ENCODE measurements around the gene VSX2. TPM values are rescaled to one million over a fixed set of nuclear protein-coding genes. Genes with fewer than 3 reads are reported as not detected.

VSX2 gene
- polyA plus RNA-seq, 1 donor from 2014 or later, result not detected

DNA sequence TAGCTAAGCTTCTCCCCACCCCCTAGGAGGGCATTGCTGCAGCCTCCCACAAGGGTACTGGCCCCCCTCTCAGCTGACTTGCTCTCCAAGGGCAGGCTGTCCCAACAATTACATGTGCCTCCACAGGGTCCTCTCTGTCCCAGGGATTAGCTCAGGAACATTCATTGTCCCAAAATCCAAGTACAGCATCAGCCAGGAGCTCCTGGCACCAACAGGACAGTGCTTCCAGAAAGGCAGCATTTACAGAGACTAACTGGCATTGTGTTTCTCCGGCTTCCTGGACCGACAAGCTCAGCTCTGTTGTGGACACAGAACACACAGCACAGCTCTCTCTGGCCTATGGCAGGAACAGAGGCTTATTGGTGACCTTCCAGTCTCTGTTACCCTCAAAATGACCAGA lies 41.8 kb downstream of the VSX2 start:
- no peaks in the 10 kb centered on the region for H3K9me3 ChIP-seq (ENCODE audit: low read length)
- TF ChIP-seq POLR2AphosphoS5 (IDR thresholded peaks at IDR 0.05), result no peak
- TF ChIP-seq SMC3 (conservative IDR thresholded peaks at IDR 0.05; ENCODE audit: poor library complexity), result no peak
- no peak for TF ChIP-seq MXI1 (conservative IDR thresholded peaks at IDR 0.05; ENCODE audit: poor library complexity, severe bottlenecking)
- TF ChIP-seq EZH2 (IDR thresholded peaks at IDR 0.05; ENCODE audit: borderline replicate concordance, insufficient read depth, low read length, poor library complexity, severe bottlenecking), result no peak
- no peaks in the 10 kb centered on the region for H3K79me2 ChIP-seq (replicated peaks; ENCODE audit: insufficient read depth, low read length)
- H2AFZ ChIP-seq (ENCODE audit: low read depth, low read length), result no peak overlapping the region
- H3K4me3 ChIP-seq (ENCODE audit: low read length), result no peak overlapping the region
- H4K20me1 ChIP-seq (ENCODE audit: insufficient read depth), result no peaks in the 10 kb centered on the region
- no peak overlapping the region for H3K9ac ChIP-seq (ENCODE audit: low read length)
- no peaks in the 10 kb centered on the region for H3K36me3 ChIP-seq (ENCODE audit: insufficient read depth, low read length)
- H3K4me2 ChIP-seq (ENCODE audit: low read length), result no peak overlapping the region
- H3F3A ChIP-seq (ENCODE audit: insufficient read depth, low read length, poor library complexity, severe bottlenecking), result no peaks in the 10 kb centered on the region
- no peaks in the 10 kb centered on the region for H3K27me3 ChIP-seq (ENCODE audit: insufficient read depth, low read depth, low read length)
- H3K9me2 ChIP-seq (ENCODE audit: insufficient read depth, low read length), result no peaks in the 10 kb centered on the region
- no peak overlapping the region for H3K27ac ChIP-seq (ENCODE audit: low read length)

- Histone ChIP-seq H3K36me3 (ENCODE audit: insufficient read depth, low read length) (no peaks in the 10 kb centered on the region), H3K27ac (ENCODE audit: low read length) (no peak overlapping the region)
- TF ChIP-seq, protein P1, sequence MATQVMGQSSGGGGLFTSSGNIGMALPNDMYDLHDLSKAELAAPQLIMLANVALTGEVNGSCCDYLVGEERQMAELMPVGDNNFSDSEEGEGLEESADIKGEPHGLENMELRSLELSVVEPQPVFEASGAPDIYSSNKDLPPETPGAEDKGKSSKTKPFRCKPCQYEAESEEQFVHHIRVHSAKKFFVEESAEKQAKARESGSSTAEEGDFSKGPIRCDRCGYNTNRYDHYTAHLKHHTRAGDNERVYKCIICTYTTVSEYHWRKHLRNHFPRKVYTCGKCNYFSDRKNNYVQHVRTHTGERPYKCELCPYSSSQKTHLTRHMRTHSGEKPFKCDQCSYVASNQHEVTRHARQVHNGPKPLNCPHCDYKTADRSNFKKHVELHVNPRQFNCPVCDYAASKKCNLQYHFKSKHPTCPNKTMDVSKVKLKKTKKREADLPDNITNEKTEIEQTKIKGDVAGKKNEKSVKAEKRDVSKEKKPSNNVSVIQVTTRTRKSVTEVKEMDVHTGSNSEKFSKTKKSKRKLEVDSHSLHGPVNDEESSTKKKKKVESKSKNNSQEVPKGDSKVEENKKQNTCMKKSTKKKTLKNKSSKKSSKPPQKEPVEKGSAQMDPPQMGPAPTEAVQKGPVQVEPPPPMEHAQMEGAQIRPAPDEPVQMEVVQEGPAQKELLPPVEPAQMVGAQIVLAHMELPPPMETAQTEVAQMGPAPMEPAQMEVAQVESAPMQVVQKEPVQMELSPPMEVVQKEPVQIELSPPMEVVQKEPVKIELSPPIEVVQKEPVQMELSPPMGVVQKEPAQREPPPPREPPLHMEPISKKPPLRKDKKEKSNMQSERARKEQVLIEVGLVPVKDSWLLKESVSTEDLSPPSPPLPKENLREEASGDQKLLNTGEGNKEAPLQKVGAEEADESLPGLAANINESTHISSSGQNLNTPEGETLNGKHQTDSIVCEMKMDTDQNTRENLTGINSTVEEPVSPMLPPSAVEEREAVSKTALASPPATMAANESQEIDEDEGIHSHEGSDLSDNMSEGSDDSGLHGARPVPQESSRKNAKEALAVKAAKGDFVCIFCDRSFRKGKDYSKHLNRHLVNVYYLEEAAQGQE (IDR thresholded peaks at IDR 0.05; ENCODE audit: borderline replicate concordance), result no peak
- TF ChIP-seq TAF1 (IDR thresholded peaks at IDR 0.05; ENCODE audit: low read depth) (no peak), CTCF (IDR thresholded peaks at IDR 0.05; ENCODE audit: poor library complexity, severe bottlenecking) (no peak), SMC3 (conservative IDR thresholded peaks at IDR 0.05; ENCODE audit: poor library complexity) (no peak), RAD21 (conservative IDR thresholded peaks at IDR 0.05) (no peak), POLR2AphosphoS5 (IDR thresholded peaks at IDR 0.05) (no peak), EP300 (conservative IDR thresholded peaks at IDR 0.05; ENCODE audit: poor library complexity, severe bottlenecking) (no peak), MXI1 (conservative IDR thresholded peaks at IDR 0.05; ENCODE audit: poor library complexity, severe bottlenecking) (no peak), EZH2 (IDR thresholded peaks at IDR 0.05; ENCODE audit: borderline replicate concordance, insufficient read depth, low read length, poor library complexity, severe bottlenecking) (no peak)
Measured at GRCh38 chr14:74286736-74287135, 47.5 kb downstream of the VSX2 start.

More at GRCh38 chr14:74286736-74287135, 47.5 kb downstream of the VSX2 start:
- no peaks in the 10 kb centered on the region for H3K9me2 ChIP-seq (ENCODE audit: insufficient read depth, low read length)
- H2AFZ ChIP-seq (ENCODE audit: low read depth, low read length), result no peak overlapping the region
- no peak overlapping the region for H3K9ac ChIP-seq (ENCODE audit: low read length)
- H3K27me3 ChIP-seq (ENCODE audit: insufficient read depth, low read depth, low read length), result no peaks in the 10 kb centered on the region
- no peaks in the 10 kb centered on the region for H3K9me3 ChIP-seq (ENCODE audit: low read length)
- H3K79me2 ChIP-seq (replicated peaks; ENCODE audit: insufficient read depth, low read length), result no peaks in the 10 kb centered on the region
- no peak overlapping the region for H3K4me2 ChIP-seq (ENCODE audit: low read length)
- no peaks in the 10 kb centered on the region for H3F3A ChIP-seq (ENCODE audit: insufficient read depth, low read length, poor library complexity, severe bottlenecking)
- H3K4me3 ChIP-seq (ENCODE audit: low read length), result no peak overlapping the region
- no peaks in the 10 kb centered on the region for H4K20me1 ChIP-seq (ENCODE audit: insufficient read depth)

All from neural cell (in vitro differentiated cells).